Measurements from ENCODE around the gene GGCT. TPM values are rescaled to one million over a fixed set of nuclear protein-coding genes. Genes with fewer than 3 reads are reported as not detected.

Gene GGCT
- total and polyA plus RNA-seq, 2 of the 8 experiments (the other 6 are each of a cell fraction or from before 2014, with no cell fraction given), result 50.0 to 129 TPM

DNA sequence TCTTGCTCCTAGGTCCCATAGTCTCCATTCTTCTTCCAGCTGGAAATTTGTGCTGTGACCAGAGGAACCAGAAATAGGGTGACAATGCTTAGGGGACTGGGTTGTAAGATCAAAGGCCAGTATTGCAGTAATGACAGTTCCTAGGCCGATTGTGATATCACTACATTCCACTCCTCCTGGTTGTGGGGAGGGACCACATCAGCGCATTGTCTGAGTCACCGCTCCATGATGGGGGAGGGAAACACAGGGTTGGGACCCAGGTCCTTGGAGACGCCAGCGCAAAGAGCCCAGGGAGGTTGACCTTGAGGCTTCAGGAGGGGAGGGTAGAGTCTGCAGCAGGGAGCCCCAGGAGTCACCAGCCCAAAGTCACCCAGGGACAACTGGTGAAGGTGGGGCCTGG lies 20.8 kb upstream of the GGCT start:
- Histone ChIP-seq H2BK120ac (replicated peaks; ENCODE audit: low read depth, low read length) (no peak overlapping the region), H3K79me1 (ENCODE audit: low read depth, low read length) (no peaks in the 10 kb centered on the region), H3K4me3 (ENCODE audit: extremely low read depth in 1 of 4, insufficient read depth in 2 of 4, low read depth in 3 of 4, low read length in 4 of 4) (no peak overlapping the region), H3K27me3 (replicated peaks in 1 of 4; ENCODE audit: control insufficient read depth in 3 of 4, extremely low read depth in 1 of 4, insufficient read depth in 3 of 4, low read length in 3 of 4) (no peaks in the 10 kb centered on the region), H3K23me2 (ENCODE audit: low read depth, low read length) (no peaks in the 10 kb centered on the region), H2BK15ac (ENCODE audit: low read length) (no peak overlapping the region), H3K36me3 (ENCODE audit: control insufficient read depth in 2 of 4, insufficient read depth in 4 of 4, low read length in 3 of 4) (no peaks in the 10 kb centered on the region), H4K5ac (ENCODE audit: insufficient read length, low read depth, low read length) (no peak overlapping the region), H3K4me1 (replicated peaks in 1 of 4; ENCODE audit: control insufficient read depth in 3 of 4, insufficient read depth in 4 of 4, low read length in 3 of 4) (no peaks in the 10 kb centered on the region), H3K4me2 (ENCODE audit: insufficient read depth in 1 of 2, low read depth in 2 of 2, low read length in 2 of 2) (no peak overlapping the region), H3K9me3 (ENCODE audit: insufficient read depth in 2 of 2, low read depth in 1 of 2, low read length in 1 of 2) (no peaks in the 10 kb centered on the region), H3K14ac (ENCODE audit: insufficient read length) (no peak overlapping the region), H3K4ac (replicated peaks; ENCODE audit: insufficient read length, low read depth, low read length) (no peak overlapping the region), H4K20me1 (replicated peaks in 1 of 2; ENCODE audit: control insufficient read depth in 1 of 2, insufficient read depth in 2 of 2, low read length in 2 of 2) (no peaks in the 10 kb centered on the region), H3K27ac (ENCODE audit: low read depth, low read length) (no peak overlapping the region), H3K9ac (replicated peaks in 1 of 4; ENCODE audit: extremely low read depth in 1 of 4, low read depth in 3 of 4, low read length in 3 of 4) (no peak overlapping the region), H4K91ac (replicated peaks; ENCODE audit: insufficient read length, low read length) (no peak overlapping the region), H2BK5ac (ENCODE audit: low read depth, low read length) (no peak overlapping the region), H2BK20ac (ENCODE audit: low read length) (no peak overlapping the region), H2AK5ac (ENCODE audit: low read depth, low read length) (no peak overlapping the region), H3K18ac (ENCODE audit: extremely low read depth, low read length) (no peak overlapping the region), H4K8ac (ENCODE audit: extremely low read depth, insufficient read depth, low read length) (no peak overlapping the region), H2AFZ (ENCODE audit: low read length) (no peak overlapping the region), H2BK12ac (ENCODE audit: low read depth, low read length) (no peak overlapping the region), H3K79me2 (ENCODE audit: control insufficient read depth in 1 of 2, insufficient read depth in 2 of 2, low read length in 2 of 2) (no peaks in the 10 kb centered on the region), H3K56ac (replicated peaks; ENCODE audit: insufficient read length, low read depth, low read length) (no peak overlapping the region), H3K23ac (ENCODE audit: insufficient read length) (no peak overlapping the region)
- TF ChIP-seq NRF1 (IDR thresholded peaks at IDR 0.05; ENCODE audit: low read depth, low read length) (no peak), SUZ12 (IDR thresholded peaks at IDR 0.05; ENCODE audit: low read length) (no peak), HDAC2 (IDR thresholded peaks at IDR 0.05; ENCODE audit: borderline replicate concordance in 1 of 2, low read depth in 2 of 2, low read length in 2 of 2) (no peak), RAD21 (IDR thresholded peaks at IDR 0.05 in 1 of 2, conservative IDR thresholded peaks at IDR 0.05 in 1 of 2; ENCODE audit: low read depth in 2 of 2, low read length in 2 of 2) (no peak), CBX8 (IDR thresholded peaks at IDR 0.05; ENCODE audit: borderline replicate concordance, low read depth, low read length) (no peak), HDAC6 (IDR thresholded peaks at IDR 0.05; ENCODE audit: low read depth, low read length) (no peak)
- TF ChIP-seq, protein P1, sequence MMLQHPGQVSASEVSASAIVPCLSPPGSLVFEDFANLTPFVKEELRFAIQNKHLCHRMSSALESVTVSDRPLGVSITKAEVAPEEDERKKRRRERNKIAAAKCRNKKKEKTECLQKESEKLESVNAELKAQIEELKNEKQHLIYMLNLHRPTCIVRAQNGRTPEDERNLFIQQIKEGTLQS (IDR thresholded peaks at IDR 0.05; ENCODE audit: insufficient read depth, low read depth, low read length), result no peak
- ChIA-PET CTCF (ENCODE audit: partially characterized antibody) (no interaction called here), POLR2A (ENCODE audit: partially characterized antibody) (interaction anchor here (1.6 kb wide), 1 partner anchor 14 kb away, joined by 3 read pairs; no protein-coding TSS in a partner anchor)
- 88% methylated on average over 5 of the region's 5 CpGs; no CpG with 5 or more reads in 1 of the 2 experiments for WGBS, 2 experiments (ENCODE audit: extremely low coverage in 1 of 2, insufficient coverage in 1 of 2, insufficient read length in 1 of 2, insufficient replicate concordance in 2 of 2, low coverage in 1 of 2, low lambda C conversion rate in 2 of 2, missing lambda C conversion rate in 1 of 2)
- FAIRE-seq, result no peak
- no peak for DNase-seq (ENCODE audit: low read depth in 1 of 2, low spot score in 2 of 2)

Data from H1 (cell line).